Stimulated activated naive CD8-positive, alpha-beta T cell treated with anti-CD3 and anti-CD28 coated beads, Interleukin-15, Interleukin-2, amounts not matched to agents 100 ng/mL and 50 ng/mL, for 24 hours (primary cell): Measurements from ENCODE around the gene SYNGAP1.

ENCODE experiments used
- H3K27ac Mint-ChIP-seq: one replicate; pipeline ENCODE4 v1.8.0; 2021; ENCODE audit warnings: mild to moderate bottlenecking, mixed read lengths
- H3K27me3 Mint-ChIP-seq: one replicate; pipeline ENCODE4 v1.8.0; 2021; ENCODE audit warnings: mixed read lengths
- H3K36me3 Mint-ChIP-seq: one replicate; pipeline ENCODE4 v1.8.0; 2021; ENCODE audit warnings: low read depth, mixed read lengths
- H3K4me1 Mint-ChIP-seq: one replicate; pipeline ENCODE4 v1.8.0; 2021; ENCODE audit warnings: low read depth, mixed read lengths
- H3K4me3 Mint-ChIP-seq: one replicate; pipeline ENCODE4 v1.8.0; 2021; ENCODE audit warnings: mild to moderate bottlenecking, mixed read lengths
- H3K9me3 Mint-ChIP-seq: one replicate; pipeline ENCODE4 v1.8.0; 2021; ENCODE audit warnings: mixed read lengths

The SYNGAP1 gene

GRCh38 chr6:33425668-33426577 lies 6.1 kb downstream of the SYNGAP1 start:
- Mint-ChIP-seq H3K27me3 (no peaks in the 10 kb centered on the region), H3K4me1 (peaks cover 73% of the 10 kb centered on the region), H3K4me3 (peak overlapping the region; percentile 85), H3K36me3 (peaks cover 7% of the 10 kb centered on the region), H3K27ac (peak overlapping the region; percentile 92), H3K9me3 (no peaks in the 10 kb centered on the region)

DNA sequence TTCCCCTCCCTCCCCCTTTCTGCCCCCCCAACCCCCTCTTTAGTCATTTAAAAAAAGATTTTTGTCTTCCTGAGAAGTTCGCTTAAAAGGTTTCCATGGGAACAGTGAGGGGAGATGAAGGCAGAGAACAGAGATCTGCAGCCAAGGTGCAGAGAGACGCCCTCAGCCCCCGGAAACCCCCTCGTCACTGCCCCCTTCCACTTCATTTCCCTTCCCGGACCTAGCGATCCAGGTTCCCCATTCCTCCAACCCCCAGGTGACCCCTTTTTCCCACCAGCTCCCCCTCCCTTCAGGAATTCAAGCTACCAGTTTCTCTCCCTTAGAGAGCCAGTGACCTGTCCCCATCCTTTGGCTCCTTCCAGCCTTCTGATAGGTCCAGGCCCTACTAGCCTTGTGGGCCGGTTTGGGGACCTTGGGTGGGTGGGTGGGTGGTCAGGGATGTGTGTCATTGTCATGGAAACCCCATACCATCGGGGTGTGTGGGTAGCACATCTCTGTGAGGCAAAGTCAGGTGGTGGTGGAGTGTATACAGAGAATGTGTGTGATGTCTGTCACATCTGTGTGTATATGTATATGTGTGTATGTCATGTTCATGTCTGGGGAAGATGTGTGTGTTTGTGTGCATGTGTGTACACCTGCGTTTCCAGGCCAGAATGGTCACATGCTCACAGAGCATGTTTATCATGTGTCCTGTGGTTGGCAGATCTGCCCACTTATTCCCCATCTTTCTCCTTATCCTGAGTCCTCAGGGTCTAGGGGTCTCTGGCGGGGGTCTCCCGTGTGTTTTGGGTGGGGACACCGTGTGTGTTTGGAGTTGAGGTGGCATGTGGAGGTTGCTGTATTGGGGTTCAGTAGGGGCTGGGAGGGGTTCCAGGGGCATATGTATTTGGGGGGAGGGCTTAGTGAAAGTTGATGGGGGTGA lies 7.0 kb downstream of the SYNGAP1 start:
- H3K27ac Mint-ChIP-seq: peak overlapping the region; percentile 92
- peak overlapping the region; percentile 85 for H3K4me3 Mint-ChIP-seq
- H3K27me3 Mint-ChIP-seq: no peaks in the 10 kb centered on the region
- peaks cover 71% of the 10 kb centered on the region for H3K4me1 Mint-ChIP-seq
- H3K9me3 Mint-ChIP-seq: no peaks in the 10 kb centered on the region
- H3K36me3 Mint-ChIP-seq: peaks cover 7% of the 10 kb centered on the region

DNA sequence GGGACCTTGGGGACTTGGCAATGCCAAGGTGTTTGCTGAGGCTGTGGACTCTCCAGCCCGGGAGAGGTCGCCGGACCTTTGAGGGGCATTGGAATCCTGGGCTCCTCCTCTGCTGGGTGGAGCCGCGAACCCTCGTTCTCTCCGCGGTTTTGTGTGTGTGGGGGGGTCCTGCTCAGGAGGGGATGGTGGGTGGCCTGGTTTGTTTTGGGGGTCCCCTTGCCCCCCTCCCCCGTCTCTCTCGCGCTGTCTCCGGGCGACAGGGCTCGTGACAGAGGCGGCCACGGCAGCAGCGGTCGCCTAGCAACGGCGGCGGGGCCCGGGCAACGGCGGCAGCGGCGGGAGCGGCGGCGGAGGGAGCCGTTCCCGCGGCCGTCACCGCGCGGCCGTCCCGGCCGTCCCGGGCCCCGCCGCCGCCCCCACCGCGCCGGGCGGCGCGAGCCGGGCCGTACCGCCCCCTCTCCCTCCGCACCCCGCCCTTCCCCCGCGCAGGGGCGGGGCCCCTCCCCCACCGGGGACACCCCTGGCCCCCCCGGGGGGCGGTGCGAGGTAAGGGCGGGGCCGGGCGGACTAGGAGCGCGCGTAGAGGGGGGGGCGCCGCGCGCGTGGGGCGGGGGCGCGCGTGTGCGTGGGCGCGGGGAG lies 7.8 kb downstream of the SYNGAP1 start:
- H3K27me3 Mint-ChIP-seq: no peaks in the 10 kb centered on the region
- peak overlapping the region; percentile 91 for H3K27ac Mint-ChIP-seq
- H3K4me1 Mint-ChIP-seq: peaks cover 79% of the 10 kb centered on the region
- peaks cover 9% of the 10 kb centered on the region for H3K36me3 Mint-ChIP-seq
- H3K4me3 Mint-ChIP-seq: peak overlapping the region; percentile 94
- H3K9me3 Mint-ChIP-seq: no peaks in the 10 kb centered on the region

GRCh38 chr6:33428224-33428965 lies 8.5 kb downstream of the SYNGAP1 start:
- Mint-ChIP-seq H3K27ac (peak overlapping the region; percentile 98), H3K4me3 (peak overlapping the region; percentile 94), H3K4me1 (peaks cover 84% of the 10 kb centered on the region), H3K36me3 (peaks cover 14% of the 10 kb centered on the region), H3K27me3 (no peaks in the 10 kb centered on the region), H3K9me3 (no peaks in the 10 kb centered on the region)

DNA sequence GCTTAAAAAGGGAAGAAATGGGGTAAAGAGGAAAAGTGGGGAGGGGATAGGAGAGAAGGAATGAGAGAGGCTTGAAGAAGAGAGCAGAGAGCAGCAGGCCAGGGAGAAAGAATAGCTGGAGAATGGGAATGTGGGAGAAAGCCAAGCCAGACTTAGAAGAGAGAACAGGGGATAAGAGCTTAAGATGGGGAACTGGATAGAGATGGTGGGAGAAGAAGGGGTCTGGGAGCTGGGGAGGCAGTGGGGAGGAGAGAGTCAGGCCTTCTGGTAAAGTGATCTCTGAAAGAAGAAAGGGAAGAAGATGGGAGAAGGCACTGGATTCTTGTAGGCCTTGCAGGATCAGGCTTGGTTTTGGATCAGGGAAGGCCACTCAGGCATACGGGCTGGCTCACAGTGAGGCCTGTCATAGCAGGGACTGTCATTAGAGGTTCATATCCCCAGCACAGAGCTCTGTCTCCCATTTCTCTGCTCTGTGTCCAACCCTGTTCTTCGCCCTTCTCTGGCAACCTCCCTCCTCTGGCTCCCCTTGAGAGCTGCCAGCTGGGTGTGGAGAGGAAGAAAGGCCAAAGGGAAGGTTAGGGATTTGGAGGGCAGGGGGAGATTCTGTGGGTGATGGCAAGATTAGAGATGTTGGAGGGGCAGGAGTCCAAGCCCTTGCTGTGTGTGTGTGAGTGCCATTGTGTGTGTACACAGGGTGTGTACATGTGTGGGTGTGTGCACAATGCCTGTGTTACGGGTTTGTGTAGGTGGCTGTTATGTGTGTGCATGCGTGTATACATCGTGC lies 9.3 kb downstream of the SYNGAP1 start:
- Mint-ChIP-seq H3K9me3 (no peaks in the 10 kb centered on the region), H3K27ac (peak overlapping the region; percentile 98), H3K27me3 (no peaks in the 10 kb centered on the region), H3K4me1 (peaks cover 82% of the 10 kb centered on the region), H3K36me3 (peaks cover 16% of the 10 kb centered on the region), H3K4me3 (peak overlapping the region; percentile 94)

GRCh38 chr6:33429750-33430052 lies 9.8 kb downstream of the SYNGAP1 start:
- Mint-ChIP-seq H3K4me1 (peaks cover 77% of the 10 kb centered on the region), H3K27me3 (no peaks in the 10 kb centered on the region), H3K9me3 (no peaks in the 10 kb centered on the region), H3K27ac (peak overlapping the region; percentile 98), H3K4me3 (peak overlapping the region; percentile 94), H3K36me3 (peaks cover 12% of the 10 kb centered on the region)

GRCh38 chr6:33430334-33430733 lies 10.5 kb downstream of the SYNGAP1 start:
- Mint-ChIP-seq H3K9me3 (no peaks in the 10 kb centered on the region), H3K4me3 (peak overlapping the region; percentile 94), H3K27me3 (no peaks in the 10 kb centered on the region), H3K36me3 (peaks cover 16% of the 10 kb centered on the region), H3K4me1 (peaks cover 71% of the 10 kb centered on the region), H3K27ac (peak overlapping the region; percentile 69)

GRCh38 chr6:33430991-33431879 lies 11.4 kb downstream of the SYNGAP1 start:
- no peaks in the 10 kb centered on the region for H3K9me3 Mint-ChIP-seq
- peaks cover 24% of the 10 kb centered on the region for H3K36me3 Mint-ChIP-seq
- no peaks in the 10 kb centered on the region for H3K27me3 Mint-ChIP-seq
- H3K27ac Mint-ChIP-seq: peak overlapping the region; percentile 69
- peak overlapping the region; percentile 94 for H3K4me3 Mint-ChIP-seq
- H3K4me1 Mint-ChIP-seq: peaks cover 67% of the 10 kb centered on the region

DNA sequence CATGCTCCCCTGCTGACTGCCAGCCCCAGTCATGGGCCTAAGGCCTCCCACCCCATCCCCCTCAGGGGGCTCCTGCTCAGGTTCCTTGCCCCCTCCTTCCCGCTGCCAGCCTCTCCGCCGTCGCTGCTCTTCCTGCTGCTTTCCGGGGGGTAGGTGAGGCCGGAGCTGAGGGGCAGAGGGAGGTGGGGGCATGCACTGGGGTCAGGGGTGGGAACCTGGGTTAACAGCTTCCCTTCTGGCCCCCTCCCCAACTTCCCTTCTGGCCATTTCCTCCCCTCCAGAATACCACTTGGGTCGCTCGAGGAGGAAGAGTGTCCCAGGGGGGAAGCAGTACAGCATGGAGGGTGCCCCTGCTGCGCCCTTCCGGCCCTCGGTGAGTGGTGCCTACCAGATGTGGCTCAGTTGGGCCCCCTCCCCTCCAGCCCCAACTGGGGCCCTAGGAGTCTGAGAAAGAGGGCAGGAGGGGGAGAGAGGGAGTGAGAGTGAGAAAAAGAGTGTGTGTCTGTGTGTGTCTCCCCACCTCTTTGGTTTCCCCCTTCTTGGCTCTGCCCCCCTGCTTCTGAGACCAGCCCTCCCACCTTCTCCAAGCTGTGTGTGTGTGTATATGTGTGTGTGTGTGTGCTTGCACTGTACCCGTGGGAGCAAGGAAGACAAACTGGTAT lies 12.1 kb downstream of the SYNGAP1 start:
- Mint-ChIP-seq H3K36me3 (peaks cover 31% of the 10 kb centered on the region), H3K9me3 (no peaks in the 10 kb centered on the region), H3K27me3 (no peaks in the 10 kb centered on the region), H3K4me1 (peaks cover 60% of the 10 kb centered on the region), H3K4me3 (peak overlapping the region; percentile 94), H3K27ac (peak overlapping the region; percentile 80)

- Mint-ChIP-seq H3K9me3 (no peaks in the 10 kb centered on the region), H3K4me3 (peak overlapping the region; percentile 94), H3K4me1 (peaks cover 54% of the 10 kb centered on the region), H3K27ac (peak overlapping the region; percentile 69), H3K36me3 (peaks cover 36% of the 10 kb centered on the region), H3K27me3 (no peaks in the 10 kb centered on the region)
These were observed 12.7 kb downstream of the SYNGAP1 start for GRCh38 chr6:33432546-33432945.

DNA sequence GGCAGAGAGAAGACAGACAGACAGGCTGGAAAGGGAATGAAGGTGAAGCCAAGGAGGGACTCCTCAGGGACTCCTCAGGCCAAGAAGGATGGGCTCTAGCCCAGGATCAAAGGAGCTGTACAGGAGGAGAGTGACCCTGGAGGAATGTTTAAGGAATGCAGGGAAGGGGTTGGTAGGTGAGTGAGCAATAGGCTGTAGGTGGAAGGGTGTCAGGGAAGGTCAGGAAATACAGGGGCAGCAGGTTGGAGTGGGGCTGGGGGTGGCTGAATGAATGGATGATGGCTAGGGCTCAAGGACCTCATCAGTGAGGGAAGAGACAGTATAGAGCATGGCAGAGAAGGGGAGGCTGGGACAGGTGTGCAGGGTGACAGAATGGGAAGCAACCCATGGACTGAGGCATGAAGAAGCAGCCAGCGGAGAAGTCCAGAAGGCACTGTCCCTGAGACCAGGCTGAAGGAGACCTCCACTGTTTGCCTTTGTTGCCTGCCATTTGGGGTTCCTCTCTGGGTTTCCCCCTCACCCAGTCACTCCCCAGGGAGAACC lies 13.2 kb downstream of the SYNGAP1 start:
- Mint-ChIP-seq H3K27ac (peak overlapping the region; percentile 21), H3K36me3 (peaks cover 37% of the 10 kb centered on the region), H3K9me3 (no peaks in the 10 kb centered on the region), H3K4me3 (peak overlapping the region; percentile 94), H3K4me1 (peaks cover 54% of the 10 kb centered on the region), H3K27me3 (no peaks in the 10 kb centered on the region)

- H3K9me3 Mint-ChIP-seq: no peaks in the 10 kb centered on the region
- H3K4me1 Mint-ChIP-seq: peaks cover 49% of the 10 kb centered on the region
- no peak overlapping the region for H3K4me3 Mint-ChIP-seq
- H3K27ac Mint-ChIP-seq: peak overlapping the region; percentile 42
- H3K36me3 Mint-ChIP-seq: peaks cover 37% of the 10 kb centered on the region
- H3K27me3 Mint-ChIP-seq: no peaks in the 10 kb centered on the region
These were observed 13.8 kb downstream of the SYNGAP1 start for GRCh38 chr6:33433544-33434191.
